ENCODE data around the gene THUMPD3.

THUMPD3 gene

GRCh38 chr3:9361691-9362388 lies 1.0 kb upstream of the THUMPD3 start:
- DNase-seq (ENCODE audit: low spot score): no peak

GRCh38 chr3:9369508-9369907 lies 6.7 kb downstream of the THUMPD3 start:
- DNase-seq (ENCODE audit: low spot score): no peak

GRCh38 chr3:9373465-9373864 lies 10.6 kb downstream of the THUMPD3 start:
- DNase-seq (ENCODE audit: low spot score): no peak

- DNase-seq (ENCODE audit: low spot score): no peak
These were observed 15.1 kb downstream of the THUMPD3 start for GRCh38 chr3:9377981-9378380.

- no peak for DNase-seq (ENCODE audit: low spot score)
These were observed 16.5 kb downstream of the THUMPD3 start for GRCh38 chr3:9379327-9379726.

GRCh38 chr3:9380014-9380413 lies 17.2 kb downstream of the THUMPD3 start:
- no peak for DNase-seq (ENCODE audit: low spot score)

- DNase-seq (ENCODE audit: low spot score): no peak
These were observed 21.4 kb downstream of the THUMPD3 start for GRCh38 chr3:9384141-9384828.

GRCh38 chr3:9385187-9386077 lies 22.6 kb downstream of the THUMPD3 start:
- no peak for DNase-seq (ENCODE audit: low spot score)

- no peak for DNase-seq (ENCODE audit: low spot score)
These were observed 23.2 kb downstream of the THUMPD3 start for GRCh38 chr3:9386078-9386459.

GRCh38 chr3:9386501-9387321 lies 23.9 kb downstream of the THUMPD3 start:
- no peak for DNase-seq (ENCODE audit: low spot score)

- no peak for DNase-seq (ENCODE audit: low spot score)
These were observed 24.4 kb downstream of the THUMPD3 start for GRCh38 chr3:9387322-9387655.

GRCh38 chr3:9388142-9388541 lies 25.3 kb downstream of the THUMPD3 start:
- no peak for DNase-seq (ENCODE audit: low spot score)

- DNase-seq (ENCODE audit: low spot score): no peak
These were observed 25.9 kb downstream of the THUMPD3 start for GRCh38 chr3:9388562-9389272.

GRCh38 chr3:9390265-9390888 lies 27.5 kb downstream of the THUMPD3 start:
- no peak for DNase-seq (ENCODE audit: low spot score)

GRCh38 chr3:9392041-9392440 lies 29.2 kb downstream of the THUMPD3 start:
- no peak for DNase-seq (ENCODE audit: low spot score)

- DNase-seq (ENCODE audit: low spot score): no peak
These were observed 32.9 kb downstream of the THUMPD3 start for GRCh38 chr3:9395570-9396300.

GRCh38 chr3:9396301-9396631 lies 33.4 kb downstream of the THUMPD3 start:
- DNase-seq (ENCODE audit: low spot score): peak; percentile 96

GRCh38 chr3:9396632-9397331 lies 33.9 kb downstream of the THUMPD3 start:
- peak; percentile 99 for DNase-seq (ENCODE audit: low spot score)

- peak; percentile 96 for DNase-seq (ENCODE audit: low spot score)
These were observed 34.6 kb downstream of the THUMPD3 start, which contains the start of gene SETD5 for GRCh38 chr3:9397332-9397905. Gene SETD5, plus strand, starts transcription at chr3:9397615. Its CDS starts 31,324 bp downstream, at chr3:9428939.
